Measurements from ENCODE around the gene PARS2. TPM values are rescaled to one million over a fixed set of nuclear protein-coding genes. Genes with fewer than 3 reads are reported as not detected.

PARS2 gene
- total RNA-seq: 1 to 10 TPM; 2.9 to 3.7 (median 3.3) TPM
- 2.0 TPM for polyA plus RNA-seq
- long read RNA-seq, donor 1, transcript PARS2-201 (2 exons, 2,347 nt): major isoform, 19 of 22 reads
- long read RNA-seq, donor 1, partial matches to known transcripts: 2 of 22 reads
- long read RNA-seq, donor 1, other reads (novel, unspliced or antisense): 1 of 22 reads
- long read RNA-seq, donor 2, partial matches to known transcripts: 1 of 5 reads
- long read RNA-seq, donor 2, other reads (novel, unspliced or antisense): 2 of 5 reads
- long read RNA-seq, donor 3, transcript PARS2-201 (2 exons, 2,347 nt): major isoform, 22 of 24 reads
- long read RNA-seq, donor 3, partial matches to known transcripts: 1 of 24 reads
- long read RNA-seq, donor 3, other reads (novel, unspliced or antisense): 1 of 24 reads
- long read RNA-seq, donor 4, transcript PARS2-201 (2 exons, 2,347 nt): major isoform, 11 of 12 reads
- long read RNA-seq, donor 4, partial matches to known transcripts: 0 of 12 reads
- long read RNA-seq, donor 4, other reads (novel, unspliced or antisense): 1 of 12 reads

GRCh38 chr1:54764133-54764921 is at the start of gene PARS2:
PARS2 (minus strand) TSS chr1:54764523; CDS start chr1:54759161, 5,362 bp downstream.
- Histone ChIP-seq H3K4me1 (ENCODE audit: control insufficient read depth, insufficient read depth, low read length) (no peaks in the 10 kb centered on the region), H3K27me3 (ENCODE audit: control insufficient read depth, insufficient read depth) (no peaks in the 10 kb centered on the region), H3K27ac (ENCODE audit: low read length) (peak within 1 kb of the TSS; percentile 49), H3K9me3 (ENCODE audit: control insufficient read depth, low read length) (no peaks in the 10 kb centered on the region), H3K4me3 (ENCODE audit: low read length) (peak within 1 kb of the TSS; percentile 58)
- WGBS: under 1% methylated on average over 57 of the region's 57 CpGs
- ATAC-seq (peak; percentile 98), DNase-seq (peak; percentile 97 to 99 (median 98))
- intact Hi-C loops (cut with DNase I): no loop called here

- DNase-seq (no peak), ATAC-seq (no peak)
- Histone ChIP-seq H3K27me3 (ENCODE audit: control insufficient read depth, insufficient read depth) (no peaks in the 10 kb centered on the region), H3K9me3 (ENCODE audit: control insufficient read depth, low read length) (no peaks in the 10 kb centered on the region), H3K4me1 (ENCODE audit: control insufficient read depth, insufficient read depth, low read length) (no peaks in the 10 kb centered on the region), H3K4me3 (ENCODE audit: low read length) (no peak overlapping the region), H3K27ac (ENCODE audit: low read length) (no peak overlapping the region)
- intact Hi-C loops (cut with DNase I): loop anchor here in 2 of 4 donors (5.0 to 10.0 kb wide), 2 partner anchors 689 to 742 kb away; no protein-coding TSS in a partner anchor
- 71% methylated on average over 10 of the region's 10 CpGs for WGBS
Observed at GRCh38 chr1:54814126-54814498, 49.8 kb upstream of the PARS2 start.

- Histone ChIP-seq H3K27me3 (ENCODE audit: control insufficient read depth, insufficient read depth) (no peaks in the 10 kb centered on the region), H3K27ac (ENCODE audit: low read length) (no peak overlapping the region), H3K4me3 (ENCODE audit: low read length) (no peak overlapping the region), H3K9me3 (ENCODE audit: control insufficient read depth, low read length) (no peaks in the 10 kb centered on the region), H3K4me1 (ENCODE audit: control insufficient read depth, insufficient read depth, low read length) (no peaks in the 10 kb centered on the region)
- WGBS: 57% methylated on average over 13 of the region's 13 CpGs
- ATAC-seq: no peak
- intact Hi-C loops (cut with DNase I): loop anchor here in 2 of 4 donors (5.0 to 10.0 kb wide), 2 partner anchors 689 to 741 kb away; no protein-coding TSS in a partner anchor
- no peak for DNase-seq
Observed at GRCh38 chr1:54813485-54814125, 49.3 kb upstream of the PARS2 start.

- no peaks in the 10 kb centered on the region for H3K4me1 ChIP-seq (ENCODE audit: control insufficient read depth, insufficient read depth, low read length)
- 76% methylated on average over 13 of the region's 13 CpGs for WGBS
- ATAC-seq: no peak
- no peak overlapping the region for H3K27ac ChIP-seq (ENCODE audit: low read length)
- H3K9me3 ChIP-seq (ENCODE audit: control insufficient read depth, low read length): no peaks in the 10 kb centered on the region
- DNase-seq: no peak
- H3K4me3 ChIP-seq (ENCODE audit: low read length): no peak overlapping the region
- no peaks in the 10 kb centered on the region for H3K27me3 ChIP-seq (ENCODE audit: control insufficient read depth, insufficient read depth)
- intact Hi-C loops (cut with DNase I): loop anchor here in 2 of 4 donors (5.0 to 10.0 kb wide), 2 partner anchors 688 to 741 kb away; no protein-coding TSS in a partner anchor
Observed at GRCh38 chr1:54812801-54813484, 48.6 kb upstream of the PARS2 start.

GRCh38 chr1:54811739-54812655 is 47.7 kb upstream of the PARS2 start:
- no peak overlapping the region for H3K27ac ChIP-seq (ENCODE audit: low read length)
- WGBS: 80% methylated on average over 18 of the region's 18 CpGs
- intact Hi-C loops (cut with DNase I): loop anchor here in 2 of 4 donors (5.0 to 10.0 kb wide), 2 partner anchors 687 to 740 kb away; no protein-coding TSS in a partner anchor
- no peak overlapping the region for H3K4me3 ChIP-seq (ENCODE audit: low read length)
- H3K27me3 ChIP-seq (ENCODE audit: control insufficient read depth, insufficient read depth): no peaks in the 10 kb centered on the region
- DNase-seq: no peak
- no peaks in the 10 kb centered on the region for H3K9me3 ChIP-seq (ENCODE audit: control insufficient read depth, low read length)
- no peaks in the 10 kb centered on the region for H3K4me1 ChIP-seq (ENCODE audit: control insufficient read depth, insufficient read depth, low read length)
- ATAC-seq: no peak

- DNase-seq (no peak), ATAC-seq (no peak)
- Histone ChIP-seq H3K4me3 (ENCODE audit: low read length) (no peak overlapping the region), H3K27ac (ENCODE audit: low read length) (no peak overlapping the region), H3K27me3 (ENCODE audit: control insufficient read depth, insufficient read depth) (no peaks in the 10 kb centered on the region), H3K4me1 (ENCODE audit: control insufficient read depth, insufficient read depth, low read length) (no peaks in the 10 kb centered on the region), H3K9me3 (ENCODE audit: control insufficient read depth, low read length) (no peaks in the 10 kb centered on the region)
- WGBS: 80% methylated on average over 5 of the region's 5 CpGs
- intact Hi-C loops (cut with DNase I): loop anchor here in 2 of 4 donors (5.0 to 10.0 kb wide), 2 partner anchors 686 to 739 kb away; no protein-coding TSS in a partner anchor
Observed at GRCh38 chr1:54811066-54811465, 46.7 kb upstream of the PARS2 start.

- DNase-seq (peak; percentile 61 to 81 (median 80)), ATAC-seq (peak; percentile 86)
- no peaks in the 10 kb centered on the region for H3K4me1 ChIP-seq (ENCODE audit: control insufficient read depth, insufficient read depth, low read length)
- H3K27me3 ChIP-seq (ENCODE audit: control insufficient read depth, insufficient read depth): no peaks in the 10 kb centered on the region
- 31% methylated on average over 13 of the region's 13 CpGs for WGBS
- no peak overlapping the region for H3K27ac ChIP-seq (ENCODE audit: low read length)
- no peaks in the 10 kb centered on the region for H3K9me3 ChIP-seq (ENCODE audit: control insufficient read depth, low read length)
- intact Hi-C loops (cut with DNase I): loop anchor here in 2 of 4 donors (5.0 to 10.0 kb wide), 2 partner anchors 686 to 738 kb away; no protein-coding TSS in a partner anchor
- H3K4me3 ChIP-seq (ENCODE audit: low read length): no peak overlapping the region
Observed at GRCh38 chr1:54810153-54810942, 46.0 kb upstream of the PARS2 start.

GRCh38 chr1:54809496-54810074 is 45.3 kb upstream of the PARS2 start:
- Histone ChIP-seq H3K4me1 (ENCODE audit: control insufficient read depth, insufficient read depth, low read length) (no peaks in the 10 kb centered on the region), H3K27me3 (ENCODE audit: control insufficient read depth, insufficient read depth) (no peaks in the 10 kb centered on the region), H3K27ac (ENCODE audit: low read length) (no peak overlapping the region), H3K4me3 (ENCODE audit: low read length) (no peak overlapping the region), H3K9me3 (ENCODE audit: control insufficient read depth, low read length) (no peaks in the 10 kb centered on the region)
- intact Hi-C loops (cut with DNase I): loop anchor here in 3 of 4 donors (5.0 to 10.0 kb wide), 5 partner anchors 315 to 935 kb away; no protein-coding TSS in a partner anchor
- no peak for DNase-seq
- WGBS: 48% methylated on average over 3 of the region's 3 CpGs
- no peak for ATAC-seq
